ENCODE data around the gene IQSEC3.
"Not testable (repeated sequence)": the region's sequence is repeated elsewhere in the genome, so short reads cannot be mapped to it uniquely, and the experiment has no call there.

IQSEC3 gene

DNA sequence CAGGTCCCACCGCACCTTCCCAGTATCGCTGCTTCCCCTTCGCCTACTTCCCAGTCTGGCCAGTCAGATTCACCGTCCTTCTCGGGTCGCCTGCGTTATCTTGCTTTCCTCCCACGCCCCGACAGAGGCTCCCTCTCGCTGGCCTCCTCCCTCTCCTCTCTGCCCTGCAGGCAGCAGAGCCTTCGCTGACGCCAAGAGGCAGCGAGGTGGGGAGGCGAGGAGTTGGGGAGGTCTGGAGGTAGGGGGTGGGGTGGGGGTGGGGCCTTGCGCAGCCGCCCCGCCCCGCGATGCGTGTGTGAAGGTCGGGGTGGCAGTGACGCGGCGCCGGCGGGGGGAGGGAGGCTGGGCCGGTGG is at the start of gene IQSEC3:
Gene IQSEC3 (plus strand): TSS at position 340 of the 354 bp plus-strand sequence. CDS start 116 bp downstream, outside the sequence.
- not testable (repeated sequence) for DNase-seq (ENCODE audit: low spot score)

DNA sequence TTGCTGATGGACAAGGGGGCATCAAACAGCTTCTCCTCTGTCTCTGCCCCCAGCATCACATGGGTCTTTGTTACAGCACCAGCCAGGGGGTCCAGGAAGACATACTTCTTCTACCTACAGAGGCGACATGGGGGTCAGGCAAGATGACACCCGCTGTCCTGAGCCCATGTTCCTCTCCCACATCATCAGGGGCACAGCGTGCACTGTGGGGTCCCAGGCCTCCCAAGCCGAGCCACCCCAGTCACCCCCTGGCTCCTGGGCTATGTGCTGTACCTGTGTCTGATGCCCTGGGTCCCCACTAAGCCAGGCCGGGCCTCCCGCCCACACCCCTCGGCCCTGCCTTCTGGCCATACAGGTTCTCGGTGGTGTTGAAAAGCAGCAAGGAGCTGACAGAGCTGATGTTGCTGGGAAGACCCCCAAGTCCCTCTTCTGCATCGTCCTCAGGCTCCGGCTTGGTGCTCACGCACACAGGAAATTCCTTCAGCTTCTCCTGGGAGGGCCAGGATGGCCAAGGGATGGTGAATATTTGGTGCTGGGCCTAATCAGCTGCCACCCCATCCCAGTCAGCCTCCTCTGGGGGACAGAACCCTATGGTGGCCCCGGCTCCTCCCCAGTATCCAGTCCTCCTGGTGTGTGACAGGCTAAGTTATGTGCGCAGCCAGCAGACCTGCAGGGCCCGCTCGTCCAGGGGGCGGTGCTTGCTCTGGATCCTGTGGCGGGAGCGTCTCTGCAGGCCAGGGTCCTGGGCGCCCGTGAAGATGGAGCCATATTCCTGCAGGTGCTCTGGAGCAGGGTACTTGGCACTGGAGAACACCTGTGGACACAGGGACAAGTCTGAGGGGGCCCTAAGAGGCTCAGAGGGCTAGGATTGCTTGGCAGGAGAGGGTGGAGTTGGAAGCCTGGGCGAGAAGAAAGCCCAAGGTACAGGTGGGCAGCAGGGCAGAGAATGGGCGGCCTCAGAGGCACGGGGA is 48.9 kb upstream of the IQSEC3 start:
- DNase-seq (ENCODE audit: low spot score) = not testable (repeated sequence)

DNA sequence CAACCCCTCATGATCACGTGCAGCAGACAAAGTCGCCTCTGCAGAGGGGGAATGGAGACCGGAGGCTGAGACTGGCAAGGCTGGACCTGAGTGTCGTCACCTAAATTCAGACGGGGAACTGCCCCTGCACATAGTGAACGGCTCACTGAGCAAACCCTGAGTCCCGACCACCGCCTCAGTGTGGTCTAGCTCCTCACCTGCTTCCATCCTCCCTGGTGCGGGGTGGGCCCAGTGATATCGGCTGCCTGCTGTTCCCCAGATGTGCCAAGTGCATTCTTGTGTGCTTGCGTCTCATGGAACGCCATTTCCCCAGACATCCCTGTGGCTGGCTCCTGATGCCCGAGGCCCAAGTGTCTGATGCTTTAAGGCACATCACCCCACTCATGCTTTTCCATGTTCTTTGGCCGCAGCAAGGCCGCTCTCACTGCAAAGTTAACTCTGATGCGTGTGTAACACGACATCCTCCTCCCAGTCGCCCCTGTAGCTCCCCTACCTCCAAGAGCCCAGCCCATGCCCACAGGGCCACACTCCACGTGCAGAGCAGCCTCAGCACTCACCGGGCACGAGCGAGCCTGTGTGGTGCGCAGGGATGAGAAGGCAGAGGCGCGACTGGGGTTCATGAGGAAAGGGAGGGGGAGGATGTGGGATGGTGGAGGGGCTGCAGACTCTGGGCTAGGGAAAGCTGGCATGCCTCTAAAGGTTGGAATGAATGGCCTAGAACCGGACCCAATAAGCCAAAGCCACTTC is 47.6 kb upstream of the IQSEC3 start:
- DNase-seq (ENCODE audit: low spot score) = not testable (repeated sequence)

DNA sequence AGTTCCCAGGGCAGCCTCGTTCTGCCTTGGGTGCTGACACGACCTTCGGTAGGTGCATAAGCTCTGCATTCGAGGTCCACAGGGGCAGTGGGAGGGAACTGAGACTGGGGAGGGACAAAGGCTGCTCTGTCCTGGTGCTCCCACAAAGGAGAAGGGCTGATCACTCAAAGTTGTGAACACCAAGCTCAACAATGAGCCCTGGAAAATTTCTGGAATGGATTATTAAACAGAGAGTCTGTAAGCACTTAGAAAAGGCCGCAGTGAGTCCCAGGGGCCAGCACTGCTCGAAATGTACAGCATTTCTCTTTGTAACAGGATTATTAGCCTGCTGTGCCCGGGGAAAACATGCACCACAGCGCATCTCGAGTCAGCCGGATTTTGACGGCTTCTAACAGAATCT is 46.7 kb upstream of the IQSEC3 start:
- not testable (repeated sequence) for DNase-seq (ENCODE audit: low spot score)

DNA sequence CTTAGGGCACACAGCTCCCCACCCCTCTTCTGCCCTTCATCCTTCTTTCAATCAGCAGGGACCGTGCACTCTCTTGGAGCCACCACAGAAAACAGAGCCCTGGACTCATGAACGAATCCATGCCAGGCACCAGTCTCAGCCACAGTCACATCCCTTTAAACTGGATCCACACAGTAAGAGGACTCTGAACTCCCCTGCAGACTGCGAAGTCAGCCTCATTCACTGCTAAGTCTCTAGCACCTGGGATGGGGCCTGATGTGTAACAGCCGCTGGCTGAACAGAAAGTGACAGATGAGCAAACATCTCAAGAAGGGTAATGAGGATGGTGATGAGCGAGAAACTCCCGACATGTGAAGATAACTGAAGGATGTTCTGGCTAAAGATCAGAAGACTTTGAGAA is 45.8 kb upstream of the IQSEC3 start:
- DNase-seq (ENCODE audit: low spot score) = no peak

DNA sequence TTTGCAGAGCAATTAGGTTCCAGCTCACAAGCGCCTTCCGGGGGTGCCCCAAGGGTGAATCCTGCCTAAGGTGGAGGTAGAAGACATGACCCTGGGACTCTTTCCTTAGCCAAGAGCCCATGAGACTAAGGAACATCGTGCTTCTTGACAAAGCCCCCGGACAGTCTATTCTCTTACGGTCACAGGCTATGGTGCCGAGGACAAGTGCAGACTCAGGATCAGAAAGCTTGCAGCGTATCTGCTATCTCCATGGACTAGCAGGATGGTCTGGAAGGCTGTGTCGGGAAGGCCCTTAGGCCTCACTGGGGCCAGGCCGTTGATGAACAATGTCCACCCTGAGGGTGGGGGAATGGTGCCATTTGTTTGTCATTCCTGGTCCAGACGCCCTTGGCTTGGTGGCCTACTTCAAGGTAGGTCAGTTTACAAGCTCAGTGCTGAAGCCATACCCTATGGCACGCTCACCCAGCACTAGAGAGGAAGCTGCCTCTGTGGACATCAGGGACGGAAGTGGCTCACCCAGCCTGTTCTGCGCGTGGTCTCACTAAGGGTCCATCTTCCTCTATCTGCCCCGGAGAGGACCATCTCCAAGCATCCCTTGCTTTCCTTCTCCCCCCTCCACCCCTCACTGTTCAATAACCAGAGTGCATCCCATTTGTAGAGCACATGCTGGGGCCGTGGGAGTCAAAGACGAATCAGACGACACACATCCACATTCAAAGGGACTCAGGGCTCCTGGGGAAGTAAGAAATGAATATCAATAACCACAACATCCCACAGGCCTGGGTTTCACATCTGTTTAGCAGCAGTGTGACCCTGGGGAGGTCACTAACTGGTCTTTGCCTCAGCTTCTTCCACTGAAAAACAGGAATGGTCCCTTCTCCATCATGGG is 45.0 kb upstream of the IQSEC3 start:
- DNase-seq (ENCODE audit: low spot score) = no peak

DNA sequence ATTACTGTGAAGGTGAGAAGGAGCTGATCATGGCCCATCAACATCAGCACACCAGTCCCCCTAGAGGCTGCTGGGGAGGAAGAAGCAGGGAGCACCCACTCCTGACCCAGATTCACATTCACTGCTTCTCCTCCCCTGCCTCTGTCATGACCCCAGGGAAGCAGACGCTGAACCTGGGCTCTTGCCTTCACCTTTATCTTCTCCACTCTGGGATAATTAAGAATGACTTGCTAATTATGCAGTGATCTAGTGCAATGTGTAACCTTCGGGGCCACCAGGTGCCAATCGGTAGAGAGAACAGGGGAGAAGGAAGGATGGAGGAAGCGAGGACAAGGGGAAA is 44.4 kb upstream of the IQSEC3 start:
- peak; percentile 8 for DNase-seq (ENCODE audit: low spot score)

DNA sequence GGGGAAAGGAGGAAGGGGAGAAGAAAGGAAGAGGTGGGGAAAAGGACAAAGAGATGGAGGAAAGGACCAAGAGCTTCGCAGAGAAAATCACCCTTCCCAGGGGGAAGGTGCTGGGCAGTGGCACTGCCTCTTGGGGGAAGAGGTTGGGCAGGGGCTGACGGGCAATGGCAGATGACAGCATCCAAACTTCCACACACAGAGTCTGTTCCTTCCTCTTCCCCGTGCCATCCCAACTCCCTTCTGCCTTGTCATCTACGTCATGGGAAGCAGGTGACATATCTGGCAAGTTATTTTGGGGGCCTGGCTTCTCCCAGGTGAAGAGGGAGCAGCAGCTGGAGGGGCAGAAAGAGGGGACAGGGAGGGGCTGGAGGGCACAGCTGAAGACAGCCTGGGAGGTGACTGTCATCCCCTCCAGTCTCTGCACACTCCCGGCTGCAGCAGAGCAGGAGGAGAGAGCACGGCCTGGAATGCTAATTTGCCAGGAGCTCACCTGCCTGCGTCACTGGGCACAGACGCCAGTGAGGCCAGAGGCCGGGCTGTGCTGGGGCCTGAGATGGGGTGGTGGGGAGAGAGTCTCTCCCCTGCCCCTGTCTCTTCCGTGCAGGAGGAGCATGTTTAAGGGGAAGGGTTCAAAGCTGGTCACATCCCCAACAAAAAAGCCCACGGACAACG is 43.9 kb upstream of the IQSEC3 start:
- DNase-seq (ENCODE audit: low spot score) = no peak

DNA sequence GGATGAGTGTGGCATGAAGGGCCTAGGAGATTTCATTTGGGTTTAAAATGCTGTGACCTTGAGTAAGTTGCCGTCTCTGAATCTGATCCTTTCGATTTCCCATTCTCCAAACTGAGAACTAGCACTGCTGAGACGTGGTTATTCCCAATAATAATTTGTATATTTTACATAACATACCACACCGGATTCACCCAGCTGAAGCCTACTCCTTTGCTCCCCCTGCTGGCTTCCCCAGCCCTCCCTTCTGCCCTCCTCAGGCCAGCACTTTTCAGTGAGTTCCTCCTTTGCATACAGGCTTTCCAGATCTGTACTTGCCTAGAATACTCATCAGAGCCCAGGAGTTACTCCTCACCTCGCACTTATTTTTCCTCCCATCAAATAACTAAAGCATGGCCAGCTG is 38.7 kb upstream of the IQSEC3 start:
- DNase-seq (ENCODE audit: low spot score) = not testable (repeated sequence)

DNA sequence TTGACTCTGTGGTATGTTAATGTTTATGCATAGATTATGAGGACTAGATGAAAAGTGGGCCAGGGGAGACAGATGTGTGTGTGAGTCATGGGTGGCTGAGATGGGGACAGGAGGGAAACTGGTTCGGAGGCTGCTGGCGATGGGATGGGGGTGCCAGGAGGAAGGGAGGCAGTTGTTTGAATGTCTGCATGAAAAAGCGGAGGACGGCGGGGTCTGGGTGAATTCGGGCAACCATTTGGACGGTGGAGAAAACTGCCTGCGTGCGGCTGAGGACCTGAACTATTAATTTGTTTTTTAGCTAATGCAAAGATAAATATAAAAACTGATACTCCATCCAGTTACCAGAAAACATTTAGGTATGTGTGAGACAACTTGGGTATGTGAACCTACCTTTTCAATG is 27.8 kb upstream of the IQSEC3 start:
- DNase-seq (ENCODE audit: low spot score) = not testable (repeated sequence)

DNA sequence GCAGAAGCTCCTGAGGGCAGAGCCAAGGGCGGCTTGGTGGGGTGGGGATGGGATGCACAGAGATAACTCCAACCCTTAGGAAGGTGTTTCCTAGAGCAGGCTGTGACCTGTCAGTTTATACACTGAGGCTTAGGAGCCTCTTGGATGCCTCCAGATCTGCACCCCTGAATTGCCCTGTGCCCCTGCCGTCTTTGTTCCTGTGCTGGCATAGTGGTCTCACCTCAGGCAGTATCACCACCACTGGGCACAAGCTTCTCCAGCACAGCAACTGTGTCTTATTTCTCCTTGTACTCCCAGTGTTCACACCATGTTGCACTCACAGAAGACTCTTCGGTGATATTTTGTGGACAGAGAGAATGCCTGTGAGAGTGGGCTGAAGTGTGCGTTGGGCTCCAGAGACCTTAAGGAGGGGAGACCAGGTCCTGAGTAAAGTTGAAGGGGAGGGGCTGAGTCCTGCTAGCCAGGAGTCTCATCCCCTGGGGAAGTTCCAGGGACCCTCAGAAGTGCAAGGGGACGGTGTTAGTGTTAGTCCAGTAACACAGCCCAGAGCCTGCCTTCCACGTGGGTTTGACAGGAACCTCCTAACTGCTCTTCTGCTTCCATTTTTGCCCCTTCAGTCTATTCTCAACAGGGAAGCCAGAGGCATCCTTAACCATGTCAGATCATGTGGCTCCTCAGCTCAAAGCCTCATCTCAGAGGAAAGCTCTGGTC is 26.9 kb upstream of the IQSEC3 start:
- DNase-seq (ENCODE audit: low spot score) = not testable (repeated sequence)

DNA sequence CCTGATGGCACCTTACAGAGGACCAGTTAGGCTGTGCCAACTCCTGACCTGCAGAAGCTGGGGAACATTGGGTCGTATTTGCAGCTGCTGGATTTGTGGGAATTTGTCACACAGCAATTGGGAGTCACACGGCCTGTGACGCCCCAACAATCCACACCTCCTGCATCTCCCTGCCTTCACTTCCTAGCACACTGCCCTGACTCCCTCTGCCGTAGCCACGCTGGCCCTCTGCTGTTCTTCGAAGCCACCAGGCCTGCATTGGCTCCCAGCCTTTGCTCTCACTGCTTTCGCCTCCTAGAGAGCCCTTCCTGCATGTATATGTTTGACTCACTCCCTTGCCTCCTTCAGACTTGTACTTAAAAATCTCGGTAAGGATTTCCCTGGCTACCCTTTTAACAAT is 22.2 kb upstream of the IQSEC3 start:
- DNase-seq (ENCODE audit: low spot score) = not testable (repeated sequence)

DNA sequence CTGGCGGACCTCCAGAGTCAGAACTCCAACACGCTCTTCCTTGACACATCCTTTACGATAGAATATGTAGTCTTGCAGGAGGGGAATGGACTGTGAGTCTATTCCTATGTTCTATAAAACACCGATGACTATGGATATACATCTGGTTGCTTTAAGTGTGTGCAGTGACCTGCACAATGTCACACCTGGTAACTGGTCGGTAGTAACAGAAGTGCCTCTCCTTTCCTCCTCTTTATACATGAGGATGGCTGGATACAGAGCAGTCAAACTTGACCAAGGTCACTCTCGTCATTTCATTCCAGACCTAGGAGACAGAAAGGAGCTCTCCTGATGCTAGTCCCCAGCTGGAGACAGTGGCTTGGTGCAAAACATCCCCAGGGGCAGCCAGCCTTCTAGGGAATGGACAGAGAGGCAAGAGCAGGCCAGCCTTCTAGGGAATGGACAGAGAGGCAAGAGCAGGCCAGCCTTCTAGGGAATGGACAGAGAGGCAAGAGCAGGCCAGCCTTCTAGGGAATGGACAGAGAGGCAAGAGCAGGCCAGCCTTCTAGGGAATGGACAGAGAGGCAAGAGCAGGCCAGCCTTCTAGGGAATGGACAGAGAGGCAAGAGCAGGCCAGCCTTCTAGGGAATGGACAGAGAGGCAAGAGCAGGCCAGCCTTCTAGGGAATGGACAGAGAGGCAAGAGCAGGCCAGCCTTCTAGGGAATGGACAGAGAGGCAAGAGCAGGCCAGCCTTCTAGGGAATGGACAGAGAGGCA is 21.2 kb upstream of the IQSEC3 start:
- DNase-seq (ENCODE audit: low spot score) = not testable (repeated sequence)

DNA sequence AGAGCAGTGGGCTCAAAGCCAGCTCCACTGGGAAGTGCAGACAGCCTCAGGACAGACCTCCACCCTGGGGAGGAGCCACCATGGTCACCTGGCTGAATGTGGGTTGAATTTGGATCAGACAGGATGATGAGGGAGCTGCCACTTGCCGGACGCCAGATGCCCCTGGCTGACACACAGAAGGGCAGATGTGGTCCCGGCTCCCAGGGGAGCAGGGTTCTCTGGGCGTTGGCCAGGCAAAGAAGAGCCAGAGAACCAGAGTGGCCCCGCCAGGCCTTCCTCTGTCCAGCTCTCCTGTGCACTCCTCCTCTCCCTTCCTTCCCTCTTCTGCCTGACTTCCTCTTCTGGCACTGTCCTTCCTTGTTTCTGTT is 20.6 kb upstream of the IQSEC3 start:
- not testable (repeated sequence) for DNase-seq (ENCODE audit: low spot score)

DNA sequence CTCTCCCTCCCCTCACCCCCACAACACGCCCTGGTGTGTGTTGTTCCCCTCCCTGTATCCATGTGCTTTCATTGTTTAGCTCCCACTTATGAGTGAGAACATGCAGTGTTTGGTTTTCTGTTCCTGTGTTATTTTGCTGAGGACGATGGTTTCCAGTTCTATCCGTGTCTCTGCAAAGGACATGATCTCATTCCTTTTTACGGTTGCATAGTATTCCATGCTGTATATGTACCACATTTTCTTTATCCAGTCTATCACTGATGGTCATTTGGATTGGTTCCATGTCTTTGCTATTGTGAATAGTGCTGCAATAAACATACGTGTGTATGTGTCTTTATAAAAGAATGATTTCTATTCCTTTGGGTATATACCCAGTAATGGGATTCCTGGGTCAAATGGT is 20.0 kb upstream of the IQSEC3 start:
- not testable (repeated sequence) for DNase-seq (ENCODE audit: low spot score)

DNA sequence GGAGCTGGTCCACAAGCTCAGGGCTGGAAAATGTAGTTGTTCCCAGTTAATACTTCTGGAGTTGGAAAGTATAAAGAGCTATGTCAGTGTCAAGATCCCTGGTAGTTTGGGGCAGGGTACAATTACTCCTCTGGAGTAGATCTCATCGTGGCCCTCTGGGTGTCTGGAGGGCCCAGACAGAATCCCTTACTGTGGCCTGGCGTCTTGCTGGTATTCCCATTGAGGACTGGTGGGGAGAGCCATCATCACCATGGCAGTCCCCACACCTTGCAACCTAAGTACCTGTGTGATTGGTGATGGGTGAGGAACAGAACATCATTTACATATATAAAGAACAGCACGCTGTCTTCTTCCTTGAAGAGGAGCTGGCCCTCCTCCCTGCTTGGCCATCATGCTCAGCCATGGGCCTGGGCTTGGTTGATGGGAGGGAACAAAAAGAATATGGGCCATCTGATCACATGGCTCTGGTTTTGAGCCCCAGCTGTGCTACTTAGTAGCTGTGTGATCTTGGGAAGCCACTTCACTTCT is 18.8 kb upstream of the IQSEC3 start:
- not testable (repeated sequence) for DNase-seq (ENCODE audit: low spot score)

DNA sequence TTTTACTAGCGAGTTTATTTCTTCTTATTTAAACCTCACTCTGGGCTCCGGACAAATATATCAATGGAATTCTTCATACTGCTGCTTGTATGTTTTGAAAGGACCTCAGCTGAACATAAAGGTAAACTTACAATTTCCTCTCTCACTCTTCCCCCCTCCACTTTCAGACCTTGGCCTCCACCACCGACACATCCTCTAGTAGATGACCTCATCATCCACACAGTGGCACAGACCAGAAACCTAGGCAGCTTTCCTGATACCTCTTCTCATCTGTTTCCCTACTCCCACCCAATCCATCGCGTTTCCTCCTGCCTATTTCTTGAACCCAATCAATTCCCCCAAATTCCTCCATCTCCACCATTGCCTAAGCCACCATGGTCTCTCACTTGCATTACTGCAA is 17.4 kb upstream of the IQSEC3 start:
- DNase-seq (ENCODE audit: low spot score) = not testable (repeated sequence)

DNA sequence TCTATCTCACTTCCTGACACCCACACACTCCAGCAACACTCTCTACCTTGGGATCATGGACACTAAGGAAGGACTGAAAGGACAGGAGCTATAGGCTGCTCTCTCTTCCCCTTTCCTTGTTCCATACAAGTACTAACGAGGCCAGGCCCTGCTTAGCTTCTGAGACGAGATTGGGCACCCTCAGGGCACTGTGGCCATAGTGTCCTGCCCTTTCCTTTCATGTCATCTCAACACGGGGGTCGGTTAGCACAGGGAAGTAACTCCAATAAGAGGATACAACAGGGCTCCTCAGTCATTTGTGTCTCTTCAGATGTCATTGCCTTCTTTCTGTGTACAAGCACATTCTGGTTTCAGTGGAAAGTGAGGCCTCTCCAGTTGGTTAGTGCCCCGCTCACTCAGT is 15.5 kb upstream of the IQSEC3 start:
- DNase-seq (ENCODE audit: low spot score) = not testable (repeated sequence)

DNA sequence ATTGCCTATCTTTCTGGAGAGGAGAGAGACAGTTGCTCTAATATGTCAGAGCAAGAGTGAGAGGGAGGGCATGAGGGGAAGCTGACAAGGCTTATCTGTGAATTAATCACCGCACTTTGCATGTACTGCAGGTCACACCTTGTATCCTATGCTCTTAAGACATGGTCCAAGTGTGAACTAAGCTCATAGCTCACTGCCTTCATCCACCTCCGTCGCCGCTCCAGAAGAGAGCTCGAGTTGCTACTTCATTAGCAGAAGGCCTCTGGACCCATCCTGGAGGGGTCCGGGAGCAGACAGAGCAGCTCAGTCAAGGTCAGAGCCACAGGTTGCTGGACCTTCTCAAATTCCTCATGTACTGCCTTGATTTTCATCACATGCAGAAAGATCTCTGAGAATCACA is 14.6 kb upstream of the IQSEC3 start:
- not testable (repeated sequence) for DNase-seq (ENCODE audit: low spot score)
